Forelimb muscle (tissue), 1 donor: Measurements from ENCODE around the gene TUBA1C. TPM values are rescaled to one million over a fixed set of nuclear protein-coding genes. Genes with fewer than 3 reads are reported as not detected.
"Not testable (repeated sequence)": the region's sequence is repeated elsewhere in the genome, so short reads cannot be mapped to it uniquely, and the experiment has no call there.

Source experiments
- DNase-seq: peaks from one replicate; pipeline ENCODE4 v3.0.0-alpha.2; 2013; ENCODE audit warnings: low read depth
- polyA plus RNA-seq: library from polyadenylated mRNA; unstranded; fragments of 120-200 nt; gene quantifications from one replicate; pipeline ENCODE4 v1.2.1, GENCODE V29; 2013; ENCODE audit not compliant: insufficient read length

TUBA1C gene
- polyA plus RNA-seq, 1 donor: 52.3 TPM

GRCh38 chr12:49255857-49256637 is 8.8 kb upstream of the TUBA1C start:
- DNase-seq: no peak

- DNase-seq: not testable (repeated sequence)
These were observed 7.2 kb upstream of the TUBA1C start for GRCh38 chr12:49257508-49258184.

- DNase-seq: no peak
These were observed 5.4 kb upstream of the TUBA1C start for GRCh38 chr12:49259452-49259851.

GRCh38 chr12:49260166-49260565 is 4.7 kb upstream of the TUBA1C start:
- no peak for DNase-seq

DNA sequence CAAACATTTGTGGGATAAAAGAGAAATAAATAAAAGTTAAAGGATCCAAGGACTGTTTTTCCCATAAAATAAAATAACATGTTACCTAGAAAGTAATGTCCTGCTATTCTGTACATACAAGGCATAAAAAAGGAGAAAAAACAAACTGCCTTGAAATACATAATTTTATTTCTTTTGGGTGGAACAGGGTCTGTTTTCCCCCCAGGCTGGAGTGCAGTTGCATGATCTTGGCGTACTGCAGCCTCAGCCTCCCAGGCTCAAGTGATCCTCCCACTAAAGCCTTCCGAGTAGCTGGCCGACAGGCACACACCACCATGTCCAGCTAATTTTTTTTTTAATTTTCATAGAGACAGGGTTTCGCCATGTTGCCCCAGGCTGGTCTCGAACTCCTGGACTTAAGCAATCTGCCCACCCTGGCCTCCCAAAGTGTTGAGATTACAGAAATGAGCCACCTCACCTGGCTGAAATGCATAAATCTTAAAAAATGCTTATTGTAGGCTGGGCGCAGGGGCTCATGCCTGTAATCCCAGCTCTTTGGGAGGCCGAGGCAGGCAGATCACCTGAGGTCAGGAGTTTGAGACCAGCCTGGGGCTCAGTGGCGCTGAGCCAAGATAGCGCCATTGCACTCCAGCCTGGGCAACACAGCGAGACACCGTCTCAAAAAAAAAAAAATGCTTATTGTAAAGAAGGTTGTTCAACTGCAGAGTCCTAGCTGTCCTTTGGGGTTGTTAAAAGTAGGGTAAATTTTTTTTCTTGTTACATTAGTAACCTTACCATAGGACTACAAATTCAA is 4.1 kb upstream of the TUBA1C start:
- no peak for DNase-seq

- no peak for DNase-seq
These were observed 3.2 kb upstream of the TUBA1C start for GRCh38 chr12:49261721-49262120.

- DNase-seq: no peak
These were observed 1.5 kb upstream of the TUBA1C start for GRCh38 chr12:49263400-49263763.

- no peak for DNase-seq
These were observed 413 bp upstream of the TUBA1C start for GRCh38 chr12:49264466-49264872.

DNA sequence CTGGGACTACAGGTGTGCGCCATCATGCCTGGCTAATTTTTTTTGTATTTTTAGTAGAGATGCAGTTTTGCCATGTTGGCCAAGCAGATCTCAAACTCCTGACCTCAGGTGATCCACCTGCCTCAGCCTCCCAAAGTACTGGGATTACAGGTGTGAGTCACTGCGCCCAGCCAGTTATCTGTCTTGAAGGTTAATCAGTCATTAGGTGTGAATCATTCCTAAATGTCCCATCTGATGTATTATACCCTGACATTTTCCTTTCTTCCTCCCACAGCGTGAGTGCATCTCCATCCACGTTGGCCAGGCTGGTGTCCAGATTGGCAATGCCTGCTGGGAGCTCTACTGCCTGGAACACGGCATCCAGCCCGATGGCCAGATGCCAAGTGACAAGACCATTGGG is 4.3 kb downstream of the TUBA1C start:
- not testable (repeated sequence) for DNase-seq

GRCh38 chr12:49272790-49273725 is 8.2 kb downstream of the TUBA1C start:
- DNase-seq: no peak

- no peak for DNase-seq
These were observed 9.0 kb downstream of the TUBA1C start for GRCh38 chr12:49273726-49274395.

DNA sequence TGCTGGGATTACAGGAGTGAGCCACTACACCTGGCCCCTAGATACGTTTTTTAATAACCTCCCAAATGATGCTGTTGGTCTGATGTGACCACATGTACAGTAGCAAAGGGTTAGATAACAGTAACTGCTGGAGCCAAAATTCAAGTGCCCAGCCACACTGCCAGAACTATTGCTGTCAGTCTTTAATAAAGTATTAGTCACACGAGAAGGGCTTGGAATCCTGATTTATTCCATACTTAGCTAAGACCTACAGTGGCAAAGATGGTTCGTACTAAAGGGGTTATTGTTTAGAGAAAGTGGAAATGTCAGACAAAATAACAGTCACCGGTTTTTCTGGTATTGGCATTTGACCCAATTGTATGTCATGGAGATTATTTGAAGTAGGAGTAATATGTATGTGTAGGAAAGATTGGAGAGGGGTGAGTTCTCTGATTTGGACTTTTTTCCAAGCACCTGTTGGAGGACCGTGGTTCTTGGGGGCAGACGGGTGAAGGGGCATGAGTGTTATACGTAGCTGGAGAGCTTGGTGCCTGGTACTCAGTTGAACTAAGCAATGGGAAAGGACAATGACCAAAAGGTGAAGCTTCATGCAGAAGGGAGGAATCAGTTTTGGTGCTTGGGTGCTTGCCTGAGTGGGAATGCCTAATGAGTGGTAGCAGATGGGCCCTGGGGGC is 9.7 kb downstream of the TUBA1C start:
- DNase-seq: no peak

DNA sequence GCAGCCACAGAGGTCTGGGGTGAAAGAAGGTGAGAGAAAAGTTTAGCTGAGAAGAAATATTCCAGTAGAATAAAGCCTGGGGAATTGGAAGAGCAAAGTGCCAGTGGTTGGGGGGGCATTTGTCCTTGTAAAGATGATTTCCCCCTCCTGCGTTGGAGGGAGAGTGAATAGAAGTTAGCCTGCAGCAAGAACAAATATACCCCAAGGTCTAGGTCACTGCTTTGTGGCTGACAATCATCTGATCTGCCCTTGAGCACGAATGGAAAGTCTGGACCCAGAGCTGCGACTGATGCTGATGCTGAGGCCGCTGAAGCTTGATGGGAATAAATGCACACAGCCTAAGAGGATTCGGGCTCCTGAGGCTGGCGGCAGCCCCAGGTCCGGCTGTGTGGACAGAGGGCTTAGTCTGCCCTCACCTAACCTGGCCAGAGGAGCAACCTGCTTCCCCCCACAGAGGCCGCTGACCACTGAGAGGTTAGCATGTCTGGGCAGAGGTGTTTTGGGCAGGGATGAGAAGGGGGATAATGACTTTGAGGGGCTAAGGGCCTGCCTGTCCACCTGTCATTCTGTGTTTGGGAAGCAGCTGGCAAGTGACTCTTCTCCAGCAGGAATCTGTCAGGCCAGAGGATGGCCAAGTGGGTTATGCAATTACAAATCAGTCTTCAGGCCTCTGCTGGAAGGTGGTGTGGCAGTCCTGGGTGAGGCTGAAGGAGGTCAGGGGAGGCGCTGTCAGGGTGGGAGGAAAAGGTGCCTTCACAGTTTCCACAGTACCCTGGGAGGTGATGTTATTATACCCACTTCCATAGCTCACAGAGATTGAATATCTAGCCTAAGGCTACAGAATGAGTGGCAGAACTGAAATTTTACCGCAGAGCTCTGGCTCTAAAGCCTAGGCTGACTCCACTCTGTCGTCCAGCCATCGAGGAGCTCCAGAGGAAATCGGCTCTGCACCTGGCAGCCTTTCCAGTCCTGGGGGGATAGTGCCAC is 11.7 kb downstream of the TUBA1C start:
- DNase-seq: no peak

GRCh38 chr12:49277466-49277865 is 12.6 kb downstream of the TUBA1C start:
- DNase-seq: no peak

GRCh38 chr12:49279706-49280159 is 14.9 kb downstream of the TUBA1C start:
- DNase-seq: no peak

GRCh38 chr12:49280545-49280944 is 15.7 kb downstream of the TUBA1C start:
- not testable (repeated sequence) for DNase-seq

DNA sequence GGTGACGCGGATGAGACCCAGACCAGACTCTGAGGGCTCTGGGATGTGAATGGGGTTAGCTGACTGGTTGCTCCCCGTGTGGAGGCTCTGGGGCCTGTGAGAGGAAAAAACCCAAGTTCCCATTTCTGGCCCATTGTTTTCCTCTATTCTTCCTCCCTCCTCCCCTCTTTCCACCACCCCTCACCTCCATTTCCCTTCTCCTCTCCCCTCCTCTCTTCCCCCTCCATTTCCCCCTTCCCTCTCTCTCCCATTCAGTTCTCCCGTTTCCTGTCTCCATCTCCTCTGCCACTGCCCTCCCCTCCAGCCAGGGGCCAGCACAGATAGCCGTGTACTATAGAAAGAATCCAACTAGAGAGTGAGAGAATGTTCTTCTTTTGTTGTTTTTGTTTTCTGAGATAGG is 17.4 kb downstream of the TUBA1C start:
- DNase-seq: no peak

GRCh38 chr12:49282740-49283375 is 18.0 kb downstream of the TUBA1C start:
- not testable (repeated sequence) for DNase-seq
